ENCODE results near the gene MAN1A1.

- TF ChIP-seq EZH2 (IDR thresholded peaks at IDR 0.05; ENCODE audit: borderline replicate concordance, insufficient read depth, low read length, poor library complexity, severe bottlenecking), result no peak
- no peak for TF ChIP-seq CTCF (IDR thresholded peaks at IDR 0.05; ENCODE audit: poor library complexity, severe bottlenecking)
- TF ChIP-seq EP300 (conservative IDR thresholded peaks at IDR 0.05; ENCODE audit: poor library complexity, severe bottlenecking), result no peak
- TF ChIP-seq REST (IDR thresholded peaks at IDR 0.05; ENCODE audit: borderline replicate concordance), result no peak
- no peak for TF ChIP-seq RAD21 (conservative IDR thresholded peaks at IDR 0.05)
These were observed 43.1 kb downstream of the MAN1A1 start for GRCh38 chr6:119306396-119306968.

Measured in neural cell (in vitro differentiated cells).